ENCODE results near the gene GASK1B. TPM values are rescaled to one million over a fixed set of nuclear protein-coding genes. Genes with fewer than 3 reads are reported as not detected.

Gene GASK1B
- total and polyA plus RNA-seq, 2 of the 13 experiments (the other 11 are each of a cell fraction or from before 2014, with no cell fraction given), result 29.1 to 40.4 TPM

DNA sequence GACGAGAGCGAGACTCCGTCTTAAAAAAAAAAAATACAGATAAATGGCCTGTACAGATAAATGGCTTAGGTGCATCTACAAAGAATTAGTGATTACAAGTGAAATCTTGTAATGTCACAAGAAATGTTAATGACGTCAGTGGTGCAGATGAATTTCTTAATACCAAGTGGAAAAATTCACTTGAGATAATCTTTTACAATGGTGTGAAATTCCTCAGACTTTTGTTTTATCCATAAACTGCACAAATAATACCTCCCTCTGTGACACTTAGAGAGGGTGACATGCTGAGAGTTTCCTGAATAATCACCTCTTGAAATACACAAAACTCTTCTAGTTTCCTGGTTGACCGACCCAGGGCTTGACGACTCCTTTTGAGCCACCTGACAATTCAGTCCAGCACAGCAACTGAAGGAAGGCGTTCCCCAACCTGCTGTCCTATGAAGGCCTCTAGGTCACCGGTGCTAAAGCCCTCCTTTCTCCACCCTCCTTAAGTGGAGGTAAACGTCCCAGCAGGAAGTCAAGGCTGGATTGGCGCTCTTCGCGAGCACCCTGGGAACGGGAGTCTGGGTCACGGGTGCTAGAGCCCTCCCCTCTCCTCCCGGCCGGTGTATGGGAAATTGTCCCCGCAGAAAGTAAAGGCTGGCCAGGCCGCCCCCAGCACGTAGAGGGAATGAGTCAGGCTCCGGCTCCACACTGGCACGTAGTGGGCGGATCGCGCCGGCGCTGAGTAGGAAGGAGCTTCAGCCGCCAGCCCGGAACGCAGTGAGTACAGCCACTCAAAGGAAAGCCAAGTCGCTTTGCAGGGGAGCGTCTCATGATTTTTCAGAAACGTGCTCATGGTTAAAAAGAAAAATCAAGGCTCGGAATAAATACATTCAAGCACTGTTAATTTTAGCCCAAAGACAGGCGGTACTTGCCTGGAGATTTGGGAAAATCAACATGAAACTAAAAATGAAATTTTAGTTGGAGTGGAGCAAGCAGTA lies 37.3 kb upstream of the GASK1B start, which contains the start of gene TMEM144 (continued):
- TF ChIP-seq ZNF563 (CRISPR knock-in tag; IDR thresholded peaks at IDR 0.05), result no peak
- TF ChIP-seq HMGA1 (CRISPR knock-in tag; conservative IDR thresholded peaks at IDR 0.05), result no peak
- no peak for TF ChIP-seq FOXP1 (IDR thresholded peaks at IDR 0.05)
- TF ChIP-seq FOXP1 (CRISPR knock-in tag; IDR thresholded peaks at IDR 0.05), result no peak
- TF ChIP-seq ZNF550 (CRISPR knock-in tag; IDR thresholded peaks at IDR 0.05; ENCODE audit: borderline replicate concordance), result no peak
- no peak for TF ChIP-seq ZNF468 (CRISPR knock-in tag; IDR thresholded peaks at IDR 0.05)
- no peak for TF ChIP-seq CHCHD3 (CRISPR knock-in tag; IDR thresholded peaks at IDR 0.05)
- peak; percentile 46 for TF ChIP-seq TEAD3 (CRISPR knock-in tag; optimal IDR thresholded peaks at IDR 0.05; ENCODE audit: borderline replicate concordance)
- TF ChIP-seq ZNF251 (CRISPR knock-in tag; IDR thresholded peaks at IDR 0.05), result no peak
- no peak for TF ChIP-seq ZSCAN25 (CRISPR knock-in tag; IDR thresholded peaks at IDR 0.05)
- no peak for TF ChIP-seq ZNF326 (CRISPR knock-in tag; IDR thresholded peaks at IDR 0.05; ENCODE audit: borderline replicate concordance)
- TF ChIP-seq, protein P1, sequence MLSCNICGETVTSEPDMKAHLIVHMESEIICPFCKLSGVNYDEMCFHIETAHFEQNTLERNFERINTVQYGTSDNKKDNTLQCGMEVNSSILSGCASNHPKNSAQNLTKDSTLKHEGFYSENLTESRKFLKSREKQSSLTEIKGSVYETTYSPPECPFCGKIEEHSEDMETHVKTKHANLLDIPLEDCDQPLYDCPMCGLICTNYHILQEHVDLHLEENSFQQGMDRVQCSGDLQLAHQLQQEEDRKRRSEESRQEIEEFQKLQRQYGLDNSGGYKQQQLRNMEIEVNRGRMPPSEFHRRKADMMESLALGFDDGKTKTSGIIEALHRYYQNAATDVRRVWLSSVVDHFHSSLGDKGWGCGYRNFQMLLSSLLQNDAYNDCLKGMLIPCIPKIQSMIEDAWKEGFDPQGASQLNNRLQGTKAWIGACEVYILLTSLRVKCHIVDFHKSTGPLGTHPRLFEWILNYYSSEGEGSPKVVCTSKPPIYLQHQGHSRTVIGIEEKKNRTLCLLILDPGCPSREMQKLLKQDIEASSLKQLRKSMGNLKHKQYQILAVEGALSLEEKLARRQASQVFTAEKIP (CRISPR knock-in tag; IDR thresholded peaks at IDR 0.05; ENCODE audit: borderline replicate concordance), result no peak
- no peak for TF ChIP-seq SNAI1 (CRISPR knock-in tag; IDR thresholded peaks at IDR 0.05; ENCODE audit: borderline replicate concordance)
- no peak for TF ChIP-seq NFATC3 (CRISPR knock-in tag; IDR thresholded peaks at IDR 0.05)
- TF ChIP-seq PAF1 (CRISPR knock-in tag; IDR thresholded peaks at IDR 0.05), result no peak
- TF ChIP-seq RXRA (CRISPR knock-in tag; IDR thresholded peaks at IDR 0.05), result peak; percentile 40; the same call in 1 of the 2 replicates
- TF ChIP-seq DNMT1 (CRISPR knock-in tag; IDR thresholded peaks at IDR 0.05), result no peak
- no peak for TF ChIP-seq NR3C1 (CRISPR knock-in tag; IDR thresholded peaks at IDR 0.05)
- no peak for TF ChIP-seq PLRG1 (conservative IDR thresholded peaks at IDR 0.05)
- no peak for TF ChIP-seq ATF7-NPFF (CRISPR knock-in tag; IDR thresholded peaks at IDR 0.05; ENCODE audit: low read depth)
- no peak for TF ChIP-seq NR2F1 (CRISPR knock-in tag; IDR thresholded peaks at IDR 0.05)
- peak; percentile 73 for TF ChIP-seq SPEN (CRISPR knock-in tag; IDR thresholded peaks at IDR 0.05; ENCODE audit: low read depth)
- TF ChIP-seq HNRNPLL (IDR thresholded peaks at IDR 0.05; ENCODE audit: low read depth, low read length, poor library complexity, severe bottlenecking), result peak; percentile 81
- TF ChIP-seq HNRNPUL1 (IDR thresholded peaks at IDR 0.05; ENCODE audit: low read depth, low read length), result no peak
- TF ChIP-seq GFI1 (CRISPR knock-in tag; IDR thresholded peaks at IDR 0.05; ENCODE audit: borderline replicate concordance), result no peak
- TF ChIP-seq, protein P2, sequence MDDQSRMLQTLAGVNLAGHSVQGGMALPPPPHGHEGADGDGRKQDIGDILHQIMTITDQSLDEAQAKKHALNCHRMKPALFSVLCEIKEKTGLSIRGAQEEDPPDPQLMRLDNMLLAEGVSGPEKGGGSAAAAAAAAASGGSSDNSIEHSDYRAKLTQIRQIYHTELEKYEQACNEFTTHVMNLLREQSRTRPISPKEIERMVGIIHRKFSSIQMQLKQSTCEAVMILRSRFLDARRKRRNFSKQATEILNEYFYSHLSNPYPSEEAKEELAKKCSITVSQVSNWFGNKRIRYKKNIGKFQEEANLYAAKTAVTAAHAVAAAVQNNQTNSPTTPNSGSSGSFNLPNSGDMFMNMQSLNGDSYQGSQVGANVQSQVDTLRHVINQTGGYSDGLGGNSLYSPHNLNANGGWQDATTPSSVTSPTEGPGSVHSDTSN (CRISPR knock-in tag; IDR thresholded peaks at IDR 0.05; ENCODE audit: borderline replicate concordance), result no peak
- TF ChIP-seq, protein P3, sequence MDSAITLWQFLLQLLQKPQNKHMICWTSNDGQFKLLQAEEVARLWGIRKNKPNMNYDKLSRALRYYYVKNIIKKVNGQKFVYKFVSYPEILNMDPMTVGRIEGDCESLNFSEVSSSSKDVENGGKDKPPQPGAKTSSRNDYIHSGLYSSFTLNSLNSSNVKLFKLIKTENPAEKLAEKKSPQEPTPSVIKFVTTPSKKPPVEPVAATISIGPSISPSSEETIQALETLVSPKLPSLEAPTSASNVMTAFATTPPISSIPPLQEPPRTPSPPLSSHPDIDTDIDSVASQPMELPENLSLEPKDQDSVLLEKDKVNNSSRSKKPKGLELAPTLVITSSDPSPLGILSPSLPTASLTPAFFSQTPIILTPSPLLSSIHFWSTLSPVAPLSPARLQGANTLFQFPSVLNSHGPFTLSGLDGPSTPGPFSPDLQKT (CRISPR knock-in tag; IDR thresholded peaks at IDR 0.05; ENCODE audit: borderline replicate concordance), result no peak
